Mucosa of descending colon (tissue), 3 donors: Measurements from ENCODE around the gene HSPA12B. TPM values are rescaled to one million over a fixed set of nuclear protein-coding genes. Genes with fewer than 3 reads are reported as not detected.

Source experiments
- ATAC-seq: fragments of 200-7000 bp; cut with Tn5 transposase; one replicate; pipeline ENCODE4 v1.9.1; 2020; ENCODE audit warnings: mild to moderate bottlenecking, moderate library complexity
- DNase-seq, 3 donors: peaks; one replicate each; pipeline ENCODE4 v3.0.0-alpha.2; 2020
- H3K36me3 ChIP-seq: fragments of 200-600 bp; one replicate; pipeline ENCODE4 v1.8.0; 2021; ENCODE audit warnings: low read depth, mild to moderate bottlenecking
- H3K4me1 ChIP-seq: fragments of 200-600 bp; one replicate; pipeline ENCODE4 v1.8.0; 2021; ENCODE audit warnings: low read depth, mild to moderate bottlenecking
- H3K4me3 ChIP-seq: fragments of 200-600 bp; one replicate; pipeline ENCODE4 v1.8.0; 2021; ENCODE audit warnings: mild to moderate bottlenecking
- H3K9me3 ChIP-seq: fragments of 200-600 bp; one replicate; pipeline ENCODE4 v1.8.0; 2021; ENCODE audit warnings: mild to moderate bottlenecking
- intact Hi-C, 2 donors: fragments of 100-400 bp; cut with DNase I in 1 of 2; cut with micrococcal nuclease in 1 of 2; formaldehyde crosslinking; loops; one replicate each; pipeline versions ENCODE4 v1.11.0 to v1.11.1; 2022; cut with DNase I, micrococcal nuclease
- long read RNA-seq, 2 donors: library from polyadenylated mRNA; unstranded; transcript quantifications; one replicate each; pipeline ENCODE4 v2.0.0, GENCODE V29; 2019 to 2021
- total RNA-seq, 3 donors: library from RNA; stranded (reverse); fragmentation: NEBNext Ultra II Directional in 2 of 3; extraction: Animal tissue kit (Norgen Biotek cat#: 25700) in 2 of 3; gene quantifications; one replicate each; pipeline versions ENCODE4 v1.2.1 to v1.2.4, GENCODE V29; 2021 to 2023
- TF ChIP-seq, protein P1 (sequence below): fragments of 200-600 bp; IDR thresholded peaks from one replicate; pipeline ENCODE4 v1.8.0; 2022; ENCODE audit warnings: antibody characterized with exemption, mild to moderate bottlenecking
- donor health status: DM: no; HTN: no; CAD: no; lungs with moderate emphysema.
- donor health status: DM: no; HTN: no; CAD: no.
- donor health status: DM: no; HTN: yes; CAD: no.

HSPA12B gene
- total RNA-seq = 1 to 10 TPM; 1.2 to 5.9 (median 3.4) TPM
- long read RNA-seq, donor 1, transcript HSPA12B-201 (13 exons, 3,151 nt) = major isoform, 13 of 39 reads
- long read RNA-seq, donor 1, partial matches to known transcripts = 17 of 39 reads
- long read RNA-seq, donor 1, other reads (novel, unspliced or antisense) = 7 of 39 reads
- long read RNA-seq, donor 2, partial matches to known transcripts = 0 of 2 reads
- long read RNA-seq, donor 2, other reads (novel, unspliced or antisense) = 0 of 2 reads

DNA sequence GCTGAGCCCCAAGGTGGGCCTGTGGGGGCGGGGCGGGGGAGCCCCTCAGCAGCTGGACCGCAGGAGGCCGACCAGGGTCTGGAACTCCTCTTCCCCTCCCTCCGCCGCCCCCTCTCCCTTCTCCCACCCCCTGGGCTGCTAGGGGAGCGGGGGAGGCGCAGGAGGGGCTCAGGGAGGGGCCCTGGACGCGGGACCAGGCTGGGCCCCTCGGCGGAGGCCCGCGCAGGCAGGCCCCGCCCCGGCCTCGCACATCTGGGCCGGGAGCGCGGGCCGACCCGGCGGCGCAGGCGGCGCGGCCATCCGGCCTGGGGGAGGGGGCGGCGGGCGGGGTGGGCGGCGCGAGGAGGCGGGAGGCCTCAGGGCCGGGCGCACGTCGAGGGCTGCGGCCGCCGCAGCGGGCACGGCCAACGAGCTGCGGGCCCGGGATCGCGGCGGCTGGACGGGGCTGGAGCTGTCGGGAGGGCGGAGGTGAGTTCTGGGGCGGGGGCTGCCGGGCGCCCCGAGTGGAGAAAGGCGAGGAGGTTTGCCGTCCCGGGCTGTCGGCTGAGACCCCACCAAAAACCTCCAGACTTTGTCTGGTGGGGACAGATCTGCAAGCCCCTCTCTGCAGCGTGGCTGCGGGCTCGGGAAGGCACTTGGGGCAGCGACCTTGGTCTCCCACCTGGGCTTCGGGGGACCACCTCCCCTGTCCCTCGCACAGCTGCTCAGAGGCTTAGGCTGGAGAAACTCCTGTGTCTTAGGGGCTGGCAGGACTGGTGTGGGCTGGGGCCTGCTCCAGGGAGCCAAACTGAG lies at the start of gene HSPA12B:
HSPA12B (plus strand) TSS at position 359 of the 792 bp plus-strand sequence. CDS start 5,990 bp downstream, outside the sequence.
- Histone ChIP-seq H3K9me3 (no peaks in the 10 kb centered on the region), H3K36me3 (no peaks in the 10 kb centered on the region), H3K4me1 (peaks cover 7% of the 10 kb centered on the region), H3K4me3 (no peak within 1 kb of the TSS)
- DNase-seq (peak in 1 of 3 donors; percentile 23), ATAC-seq (no peak)
- TF ChIP-seq, protein P1, sequence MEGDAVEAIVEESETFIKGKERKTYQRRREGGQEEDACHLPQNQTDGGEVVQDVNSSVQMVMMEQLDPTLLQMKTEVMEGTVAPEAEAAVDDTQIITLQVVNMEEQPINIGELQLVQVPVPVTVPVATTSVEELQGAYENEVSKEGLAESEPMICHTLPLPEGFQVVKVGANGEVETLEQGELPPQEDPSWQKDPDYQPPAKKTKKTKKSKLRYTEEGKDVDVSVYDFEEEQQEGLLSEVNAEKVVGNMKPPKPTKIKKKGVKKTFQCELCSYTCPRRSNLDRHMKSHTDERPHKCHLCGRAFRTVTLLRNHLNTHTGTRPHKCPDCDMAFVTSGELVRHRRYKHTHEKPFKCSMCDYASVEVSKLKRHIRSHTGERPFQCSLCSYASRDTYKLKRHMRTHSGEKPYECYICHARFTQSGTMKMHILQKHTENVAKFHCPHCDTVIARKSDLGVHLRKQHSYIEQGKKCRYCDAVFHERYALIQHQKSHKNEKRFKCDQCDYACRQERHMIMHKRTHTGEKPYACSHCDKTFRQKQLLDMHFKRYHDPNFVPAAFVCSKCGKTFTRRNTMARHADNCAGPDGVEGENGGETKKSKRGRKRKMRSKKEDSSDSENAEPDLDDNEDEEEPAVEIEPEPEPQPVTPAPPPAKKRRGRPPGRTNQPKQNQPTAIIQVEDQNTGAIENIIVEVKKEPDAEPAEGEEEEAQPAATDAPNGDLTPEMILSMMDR = no peak
- intact Hi-C loops = no loop called here

GRCh38 chr20:3685341-3685740 lies 47.1 kb upstream of the HSPA12B start:
- no peak for ATAC-seq
- Histone ChIP-seq H3K36me3 (no peaks in the 10 kb centered on the region), H3K9me3 (no peaks in the 10 kb centered on the region), H3K4me1 (no peaks in the 10 kb centered on the region), H3K4me3 (no peak overlapping the region)
- intact Hi-C loops = no loop called here
- DNase-seq = no peak
- TF ChIP-seq, protein P1 = no peak

DNA sequence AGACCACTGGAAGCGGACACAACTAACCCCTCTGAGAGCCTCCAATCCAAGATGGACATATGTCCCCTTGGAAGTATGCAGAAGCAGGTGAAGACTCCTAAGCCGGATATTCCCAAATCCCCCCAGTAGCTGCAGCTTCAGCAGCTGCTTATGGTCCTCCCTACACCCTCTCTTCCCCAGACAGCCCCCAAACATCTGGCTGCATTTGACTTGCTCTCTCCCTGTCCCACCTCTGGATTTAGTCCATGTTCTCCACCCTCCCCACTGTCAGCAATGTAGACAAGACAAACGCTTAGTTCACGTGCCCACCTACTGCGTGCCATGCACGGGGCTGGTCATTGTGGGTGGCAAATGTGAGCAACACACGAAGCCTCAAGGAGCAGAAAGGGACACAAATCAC lies 46.1 kb upstream of the HSPA12B start:
- intact Hi-C loops = no loop called here
- H3K9me3 ChIP-seq = no peaks in the 10 kb centered on the region
- TF ChIP-seq, protein P1 = no peak
- ATAC-seq = no peak
- H3K4me1 ChIP-seq = no peaks in the 10 kb centered on the region
- no peaks in the 10 kb centered on the region for H3K36me3 ChIP-seq
- H3K4me3 ChIP-seq = no peak overlapping the region
- DNase-seq = no peak

- intact Hi-C loops = no loop called here
- H3K36me3 ChIP-seq = no peaks in the 10 kb centered on the region
- peak; percentile 78 for ATAC-seq
- no peaks in the 10 kb centered on the region for H3K4me1 ChIP-seq
- no peak overlapping the region for H3K4me3 ChIP-seq
- TF ChIP-seq, protein P1 = no peak
- no peaks in the 10 kb centered on the region for H3K9me3 ChIP-seq
- DNase-seq = peak in 2 of 3 donors; percentile 69 to 75
Observed at GRCh38 chr20:3686867-3687321, 45.6 kb upstream of the HSPA12B start.

DNA sequence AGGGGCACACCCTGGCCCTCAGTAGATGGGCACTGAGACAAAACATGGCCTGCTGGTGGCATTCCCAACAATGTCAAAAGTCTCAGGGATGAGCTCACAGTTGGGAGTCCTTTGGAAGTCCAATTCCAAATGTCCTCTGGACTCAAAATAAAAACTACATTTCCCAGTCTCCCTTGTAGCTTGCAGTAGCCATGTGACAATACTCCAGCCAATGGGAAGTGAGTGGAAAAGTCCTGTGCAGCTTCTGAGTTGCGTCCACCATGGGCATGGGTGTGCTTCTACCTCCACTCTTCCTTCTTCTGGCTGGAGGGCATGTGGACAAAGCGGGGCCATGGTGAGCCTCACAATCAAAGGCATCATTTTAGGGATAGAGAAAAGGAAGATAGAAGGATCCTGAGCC lies 44.8 kb upstream of the HSPA12B start:
- Histone ChIP-seq H3K4me3 (no peak overlapping the region), H3K4me1 (no peaks in the 10 kb centered on the region), H3K36me3 (no peaks in the 10 kb centered on the region), H3K9me3 (no peaks in the 10 kb centered on the region)
- TF ChIP-seq, protein P1 = no peak
- DNase-seq (no peak), ATAC-seq (peak; percentile 47)
- intact Hi-C loops = no loop called here
